OCI-LY3 (cell line): ENCODE results near the gene GUCA2B.

Experiments
- CTCF ChIP-seq: fragments of 200-600, 300-600 bp; sonication (generic); IDR thresholded peaks from 2 replicates; pipeline ENCODE4 v1.5.1; 2014; ENCODE audit warnings: antibody characterized with exemption, low read length, low read depth
- EZH2phosphoT487 ChIP-seq: fragments of 200-600 bp; shearing (Covaris generic); IDR thresholded peaks from 2 replicates; pipeline ENCODE4 v1.6.1; 2018; ENCODE audit warnings: antibody characterized with exemption, mixed run types, low read depth

- TF ChIP-seq CTCF: no peak
- TF ChIP-seq EZH2phosphoT487: no peak
These were observed 44.9 kb upstream of the GUCA2B start for GRCh38 chr1:42108309-42108708.
